SU-DHL-6 (cell line): ENCODE data around the gene PLPP1.

Source experiments
- H2AFZ ChIP-seq: fragments of 200-600 bp; sonication (generic); 2 replicates; pipeline ENCODE4 v1.6.1; 2014; ENCODE audit warnings: low read depth, mild to moderate bottlenecking, moderate library complexity, mixed read lengths, antibody characterized with exemption, low read length; ENCODE audit not compliant: severe bottlenecking
- H3F3A ChIP-seq: fragments of 200-600 bp; shearing (Covaris generic); 2 replicates; pipeline ENCODE4 v1.6.0; 2016; ENCODE audit warnings: antibody characterized with exemption, mild to moderate bottlenecking; ENCODE audit not compliant: insufficient read depth
- H3K27ac ChIP-seq: fragments of 200-600 bp; sonication (generic); 2 replicates; pipeline ENCODE4 v1.5.1; 2016; ENCODE audit warnings: low read depth, mild to moderate bottlenecking, low read length, moderate library complexity, mixed read lengths
- H3K27me3 ChIP-seq: fragments of 200-600 bp; sonication (generic), shearing (Covaris generic); 2 replicates; pipeline ENCODE4 v1.6.0; 2014; ENCODE audit warnings: mild to moderate bottlenecking, low read length
- H3K36me3 ChIP-seq: fragments of 200-600 bp; sonication (generic); 2 replicates; pipeline ENCODE4 v1.6.1; 2014; ENCODE audit warnings: mild to moderate bottlenecking, low read length, mixed read lengths
- H3K4me2 ChIP-seq: fragments of 300-600, 200-600 bp; shearing (Covaris generic), sonication (generic); 2 replicates; pipeline ENCODE4 v1.6.0; 2014; ENCODE audit warnings: low read length, low read depth, mild to moderate bottlenecking; ENCODE audit not compliant: poor library complexity, severe bottlenecking
- H3K4me3 ChIP-seq: fragments of 200-600 bp; sonication (generic); 2 replicates; pipeline ENCODE4 v1.5.1; 2014; ENCODE audit warnings: antibody characterized with exemption, low read length, mild to moderate bottlenecking, mixed read lengths; ENCODE audit not compliant: insufficient read depth, poor library complexity, severe bottlenecking
- H3K79me2 ChIP-seq: fragments of 200-600 bp; sonication (generic); 2 replicates; pipeline ENCODE4 v1.6.1; 2014; ENCODE audit warnings: mild to moderate bottlenecking, low read length, moderate library complexity; ENCODE audit not compliant: insufficient read depth
- H3K9ac ChIP-seq: fragments of 200-600 bp; sonication (generic); 2 replicates; pipeline ENCODE4 v1.7.0; 2014; ENCODE audit warnings: mild to moderate bottlenecking, low read length
- H3K9me2 ChIP-seq: fragments of 200-600 bp; sonication (generic); replicated peaks from 2 replicates; pipeline ENCODE4 v1.6.1; 2014; ENCODE audit warnings: low read length; ENCODE audit not compliant: insufficient read depth
- H3K9me3 ChIP-seq: fragments of 200-600 bp; sonication (generic); 2 replicates; pipeline ENCODE4 v1.6.1; 2014; ENCODE audit warnings: low read length, mixed read lengths; ENCODE audit not compliant: insufficient read depth
- H4K20me1 ChIP-seq: fragments of 200-600 bp; sonication (generic); 2 replicates; pipeline ENCODE4 v1.6.1; 2014; ENCODE audit warnings: low read depth, mild to moderate bottlenecking, antibody characterized with exemption, low read length, moderate library complexity, mixed read lengths
- EZH2phosphoT487 ChIP-seq: fragments of 200-600 bp; sonication (generic), shearing (Covaris generic); conservative IDR thresholded peaks from 2 replicates; pipeline ENCODE4 v1.6.1; 2018; ENCODE audit warnings: mild to moderate bottlenecking, antibody characterized with exemption, low read length, moderate library complexity, mixed read lengths
- TF ChIP-seq, protein P1 (sequence below): fragments of 200-600 bp; sonication (generic); IDR thresholded peaks from one replicate; pipeline ENCODE4 v1.5.1; 2017; ENCODE audit warnings: antibody characterized with exemption, mild to moderate bottlenecking, low read length, moderate library complexity; ENCODE audit not compliant: insufficient read depth, poor library complexity, severe bottlenecking

The PLPP1 gene

DNA sequence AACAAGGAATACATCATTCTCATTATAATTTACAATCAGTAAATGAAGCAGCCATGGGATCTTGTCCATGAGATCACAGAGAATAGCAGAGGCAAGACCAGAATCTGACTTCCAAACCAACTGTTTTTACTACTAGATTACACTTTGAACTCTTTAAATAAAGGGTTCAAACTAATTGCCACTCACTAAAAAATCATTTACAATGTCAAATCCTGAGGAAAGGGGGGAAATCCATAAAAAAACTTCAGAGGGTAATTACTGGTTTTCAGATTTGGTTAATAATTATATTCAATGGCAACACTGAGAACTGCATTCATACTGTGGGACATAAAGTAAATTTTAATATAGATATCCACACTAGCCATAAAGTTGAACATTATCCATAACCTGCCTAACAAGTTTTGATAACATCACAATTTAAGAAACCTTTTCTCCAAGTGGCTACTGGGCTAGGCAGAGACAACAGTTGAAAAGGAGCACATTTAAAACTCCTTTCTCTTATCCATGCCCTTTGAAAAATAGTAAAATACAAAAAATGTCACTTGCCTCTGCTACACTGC lies 15.9 kb downstream of the PLPP1 start:
- H2AFZ ChIP-seq = no peak overlapping the region
- peaks cover 6% of the 10 kb centered on the region; the same call in 1 of the 2 replicates for H4K20me1 ChIP-seq
- H3K9ac ChIP-seq = no peak overlapping the region
- no peak overlapping the region for H3K4me3 ChIP-seq
- no peaks in the 10 kb centered on the region for H3K9me2 ChIP-seq
- no peaks in the 10 kb centered on the region for H3K36me3 ChIP-seq
- no peak overlapping the region for H3K4me2 ChIP-seq
- peaks cover 71% of the 10 kb centered on the region for H3K79me2 ChIP-seq
- H3F3A ChIP-seq = no peaks in the 10 kb centered on the region
- H3K9me3 ChIP-seq = no peaks in the 10 kb centered on the region
- TF ChIP-seq, protein P1, sequence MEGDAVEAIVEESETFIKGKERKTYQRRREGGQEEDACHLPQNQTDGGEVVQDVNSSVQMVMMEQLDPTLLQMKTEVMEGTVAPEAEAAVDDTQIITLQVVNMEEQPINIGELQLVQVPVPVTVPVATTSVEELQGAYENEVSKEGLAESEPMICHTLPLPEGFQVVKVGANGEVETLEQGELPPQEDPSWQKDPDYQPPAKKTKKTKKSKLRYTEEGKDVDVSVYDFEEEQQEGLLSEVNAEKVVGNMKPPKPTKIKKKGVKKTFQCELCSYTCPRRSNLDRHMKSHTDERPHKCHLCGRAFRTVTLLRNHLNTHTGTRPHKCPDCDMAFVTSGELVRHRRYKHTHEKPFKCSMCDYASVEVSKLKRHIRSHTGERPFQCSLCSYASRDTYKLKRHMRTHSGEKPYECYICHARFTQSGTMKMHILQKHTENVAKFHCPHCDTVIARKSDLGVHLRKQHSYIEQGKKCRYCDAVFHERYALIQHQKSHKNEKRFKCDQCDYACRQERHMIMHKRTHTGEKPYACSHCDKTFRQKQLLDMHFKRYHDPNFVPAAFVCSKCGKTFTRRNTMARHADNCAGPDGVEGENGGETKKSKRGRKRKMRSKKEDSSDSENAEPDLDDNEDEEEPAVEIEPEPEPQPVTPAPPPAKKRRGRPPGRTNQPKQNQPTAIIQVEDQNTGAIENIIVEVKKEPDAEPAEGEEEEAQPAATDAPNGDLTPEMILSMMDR = no peak
- no peak for TF ChIP-seq EZH2phosphoT487
- no peak overlapping the region for H3K27ac ChIP-seq
- no peaks in the 10 kb centered on the region for H3K27me3 ChIP-seq

DNA sequence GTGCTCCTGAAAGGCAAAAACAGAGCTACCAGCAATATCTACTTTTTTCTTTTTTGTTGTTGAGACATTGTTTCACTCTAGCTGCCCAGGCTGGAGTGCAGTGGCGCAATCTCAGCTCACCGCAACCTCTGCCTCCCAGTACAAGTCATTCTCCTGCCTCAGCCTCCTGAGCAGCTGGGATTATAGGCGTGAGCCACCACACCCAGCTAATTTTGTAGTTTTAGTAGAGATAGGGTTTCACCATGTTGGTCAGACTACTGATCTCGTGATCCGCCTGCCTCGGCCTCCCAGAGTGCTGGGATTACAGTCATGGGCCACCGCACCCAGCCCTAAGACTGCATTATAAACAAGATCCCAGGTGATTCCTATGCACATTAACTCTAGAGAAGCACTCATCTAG lies 17.0 kb downstream of the PLPP1 start:
- Histone ChIP-seq H3K36me3 (no peaks in the 10 kb centered on the region), H3K79me2 (peaks cover 75% of the 10 kb centered on the region), H4K20me1 (peaks cover 6% of the 10 kb centered on the region; the same call in 1 of the 2 replicates), H3K27me3 (no peaks in the 10 kb centered on the region), H3K9me3 (no peaks in the 10 kb centered on the region), H3K9ac (no peak overlapping the region), H3K9me2 (no peaks in the 10 kb centered on the region), H2AFZ (no peak overlapping the region), H3K4me2 (no peak overlapping the region), H3K27ac (no peak overlapping the region), H3K4me3 (no peak overlapping the region), H3F3A (no peaks in the 10 kb centered on the region)
- TF ChIP-seq, protein P1 = no peak
- TF ChIP-seq EZH2phosphoT487 = no peak

DNA sequence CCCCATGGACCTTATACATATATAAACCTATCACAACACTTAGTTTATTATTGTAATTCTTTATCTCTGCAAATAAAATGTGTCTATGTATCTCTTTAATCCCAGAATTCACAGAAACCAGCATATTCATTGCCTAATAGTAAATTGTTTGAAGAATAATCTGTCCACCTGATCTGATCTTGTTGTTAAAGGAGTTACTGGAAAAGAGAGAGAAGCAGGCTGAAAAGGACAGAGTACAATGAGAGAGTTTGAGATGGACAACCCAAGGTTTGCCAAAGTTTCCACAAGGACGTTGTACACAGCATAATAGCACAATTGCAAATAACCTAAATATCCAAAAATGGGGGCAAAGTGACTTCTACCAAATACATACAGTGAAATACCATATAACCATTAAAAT lies 23.8 kb downstream of the PLPP1 start:
- Histone ChIP-seq H3K9me3 (no peaks in the 10 kb centered on the region), H3K9ac (no peak overlapping the region), H3F3A (no peaks in the 10 kb centered on the region), H3K4me3 (no peak overlapping the region), H4K20me1 (peaks cover 10% of the 10 kb centered on the region), H3K36me3 (no peaks in the 10 kb centered on the region), H3K9me2 (no peaks in the 10 kb centered on the region), H2AFZ (no peak overlapping the region), H3K27ac (no peak overlapping the region), H3K27me3 (no peaks in the 10 kb centered on the region), H3K79me2 (peaks cover 49% of the 10 kb centered on the region), H3K4me2 (no peak overlapping the region)
- TF ChIP-seq, protein P1 = no peak
- no peak for TF ChIP-seq EZH2phosphoT487
